Tibial nerve (tissue), 4 donors: ENCODE results near the gene ELMO2.

Experiments used
- CTCF ChIP-seq, 5 experiments: fragments of 200-600 bp in 3 of 5; fragments of 450-650 bp in 2 of 5; sonication (generic) in 3 of 5; IDR thresholded peaks; one replicate each; pipeline ENCODE4 v1.5.1; 2016 to 2019; ENCODE audit warnings: antibody characterized with exemption in 5 of 5, mild to moderate bottlenecking in 3 of 5, moderate library complexity in 2 of 5
- EP300 ChIP-seq, 2 donors: sonication (generic); formaldehyde crosslinking; IDR thresholded peaks; one replicate each; pipeline ENCODE4 v1.6.1; 2017; ENCODE audit warnings: antibody characterized with exemption in 2 of 2, mild to moderate bottlenecking in 1 of 2
- POLR2A ChIP-seq, 2 donors: fragments of 450-650 bp; IDR thresholded peaks; one replicate each; pipeline ENCODE4 v1.6.1; 2017; ENCODE audit warnings: antibody characterized with exemption in 2 of 2, mild to moderate bottlenecking in 2 of 2, moderate library complexity in 2 of 2

GRCh38 chr20:46406200-46406985, at the start of gene ELMO2:
- peak in 3 of 5 experiments; percentile 17 to 57 (median 54) for TF ChIP-seq CTCF (IDR thresholded peaks at IDR 0.05)
- TF ChIP-seq POLR2A (IDR thresholded peaks at IDR 0.05): peak; percentile 52 to 80
- TF ChIP-seq EP300 (IDR thresholded peaks at IDR 0.05): peak; percentile 72 to 84
